GM19397 (cell line): ENCODE measurements around the gene TOPORS.
"Not testable (repeated sequence)": the region's sequence is repeated elsewhere in the genome, so short reads cannot be mapped to it uniquely, and the experiment has no call there.

Source experiments
- ATAC-seq: cut with Tn5 transposase; IDR thresholded peaks from one replicate; pipeline ENCODE4 v1.9.1; 2021; ENCODE audit warnings: mild to moderate bottlenecking, moderate library complexity; ENCODE audit not compliant: unreplicated experiment

TOPORS gene

GRCh38 chr9:32552172-32552872, at the start of gene TOPORS, which contains the start of gene SMIM27:
Gene TOPORS, minus strand, starts transcription at chr9:32552586. Its CDS starts 150 bp downstream, at chr9:32552436.
Gene SMIM27, plus strand, starts transcription at chr9:32552327. Its CDS starts 108 bp downstream, at chr9:32552435.
- peak; percentile 75 for ATAC-seq

GRCh38 chr9:32599021-32599420, 46.6 kb upstream of the TOPORS start:
- ATAC-seq = not testable (repeated sequence)

GRCh38 chr9:32596936-32597335, 44.5 kb upstream of the TOPORS start:
- no peak for ATAC-seq

- no peak for ATAC-seq
These were observed 43.9 kb upstream of the TOPORS start for GRCh38 chr9:32596096-32596865.

- no peak for ATAC-seq
These were observed 38.5 kb upstream of the TOPORS start for GRCh38 chr9:32590898-32591297.

- ATAC-seq = no peak
These were observed 38.1 kb upstream of the TOPORS start for GRCh38 chr9:32590476-32590875.

GRCh38 chr9:32589083-32589723, 36.8 kb upstream of the TOPORS start:
- peak; percentile 82 for ATAC-seq

- no peak for ATAC-seq
These were observed 35.5 kb upstream of the TOPORS start for GRCh38 chr9:32587901-32588300.

GRCh38 chr9:32584784-32585183, 32.4 kb upstream of the TOPORS start:
- ATAC-seq = no peak

- no peak for ATAC-seq
These were observed 29.2 kb upstream of the TOPORS start for GRCh38 chr9:32581512-32582143.

GRCh38 chr9:32580631-32581300, 28.4 kb upstream of the TOPORS start:
- no peak for ATAC-seq

GRCh38 chr9:32579706-32580331, 27.4 kb upstream of the TOPORS start:
- ATAC-seq = no peak

- no peak for ATAC-seq
These were observed 26.6 kb upstream of the TOPORS start for GRCh38 chr9:32578976-32579375.

- ATAC-seq = no peak
These were observed 24.9 kb upstream of the TOPORS start for GRCh38 chr9:32577316-32577715.

- no peak for ATAC-seq
These were observed 22.5 kb upstream of the TOPORS start for GRCh38 chr9:32574858-32575257.

- no peak for ATAC-seq
These were observed 21.4 kb upstream of the TOPORS start for GRCh38 chr9:32573821-32574220.

GRCh38 chr9:32572900-32573523, 20.6 kb upstream of the TOPORS start, which contains the start of gene NDUFB6:
Gene NDUFB6, minus strand, starts transcription at chr9:32573159. Its CDS starts 99 bp downstream, at chr9:32573060.
- ATAC-seq = peak; percentile 90

- ATAC-seq = peak; percentile 83
These were observed 19.8 kb upstream of the TOPORS start for GRCh38 chr9:32571969-32572899.
